AG20443 (cell line): Measurements from ENCODE around the gene SYNRG.
"Not testable (repeated sequence)": the region's sequence is repeated elsewhere in the genome, so short reads cannot be mapped to it uniquely, and the experiment has no call there.

Experiments
- DNase-seq: peaks from one replicate; pipeline ENCODE4 v3.0.0; 2012; ENCODE audit warnings: low spot score, mixed read lengths

SYNRG gene

GRCh38 chr17:37609170-37610040 lies at the start of gene SYNRG:
Gene SYNRG (minus strand): TSS chr17:37609418. CDS start chr17:37609355, 63 bp downstream.
- peak; percentile 100 for DNase-seq

GRCh38 chr17:37657202-37657601 lies 48.0 kb upstream of the SYNRG start:
- DNase-seq = no peak

- no peak for DNase-seq
Observed at GRCh38 chr17:37651849-37652248, 42.6 kb upstream of the SYNRG start.

GRCh38 chr17:37650419-37651003 lies 41.3 kb upstream of the SYNRG start:
- DNase-seq = peak; percentile 71

- peak; percentile 57 for DNase-seq
Observed at GRCh38 chr17:37648555-37648954, 39.3 kb upstream of the SYNRG start.

- DNase-seq = no peak
Observed at GRCh38 chr17:37647856-37648255, 38.6 kb upstream of the SYNRG start.

GRCh38 chr17:37643869-37644268 lies 34.7 kb upstream of the SYNRG start:
- DNase-seq = no peak

- DNase-seq = peak; percentile 98
Observed at GRCh38 chr17:37643118-37643766, 34.0 kb upstream of the SYNRG start, which contains the start of gene DDX52. Gene DDX52 (minus strand): TSS chr17:37643446. CDS start chr17:37643420, 26 bp downstream.

GRCh38 chr17:37642681-37643080 lies 33.5 kb upstream of the SYNRG start:
- DNase-seq = peak; percentile 26

GRCh38 chr17:37640015-37640414 lies 30.8 kb upstream of the SYNRG start:
- no peak for DNase-seq

- DNase-seq = no peak
Observed at GRCh38 chr17:37637956-37638355, 28.7 kb upstream of the SYNRG start.

GRCh38 chr17:37616430-37616829 lies 7.2 kb upstream of the SYNRG start:
- DNase-seq = not testable (repeated sequence)

GRCh38 chr17:37614823-37615222 lies 5.6 kb upstream of the SYNRG start:
- DNase-seq = no peak

- peak; percentile 54 for DNase-seq
Observed at GRCh38 chr17:37614391-37614790, 5.2 kb upstream of the SYNRG start.

- no peak for DNase-seq
Observed at GRCh38 chr17:37610971-37611370, 1.8 kb upstream of the SYNRG start.

- not testable (repeated sequence) for DNase-seq
Observed at GRCh38 chr17:37610041-37610420, 813 bp upstream of the SYNRG start.

- peak; percentile 29 for DNase-seq
Observed at GRCh38 chr17:37608351-37609169, 658 bp downstream of the SYNRG start.

GRCh38 chr17:37607637-37608331 lies 1.4 kb downstream of the SYNRG start:
- DNase-seq = no peak

GRCh38 chr17:37605813-37606505 lies 3.3 kb downstream of the SYNRG start:
- no peak for DNase-seq

- DNase-seq = no peak
Observed at GRCh38 chr17:37605081-37605480, 4.1 kb downstream of the SYNRG start.

- no peak for DNase-seq
Observed at GRCh38 chr17:37604556-37604955, 4.7 kb downstream of the SYNRG start.
